Caco-2 (cell line): ENCODE data around the gene CPN2. TPM values are rescaled to one million over a fixed set of nuclear protein-coding genes. Genes with fewer than 3 reads are reported as not detected.

ENCODE experiments used
- BruUV-seq: library from RNA; stranded (reverse); fragments of 400-500 nt; replicated peaks from 2 replicates; lab custom pipeline; 2021; lab: Mats Ljungman, UMichigan
- CTCF ChIA-PET: fragments of 300-600 bp; sonication (Branson Sonifier 250); formaldehyde crosslinking; loops from one replicate; lab custom pipeline; 2022; ENCODE audit warnings: antibody characterized with exemption; lab: Charles Lee
- POLR2A ChIA-PET: fragments of 300-600 bp; sonication (Branson Sonifier 250); formaldehyde crosslinking; loops from one replicate; lab custom pipeline; 2022; ENCODE audit warnings: antibody characterized with exemption; lab: Charles Lee
- DNase-seq, 2 experiments: peaks; one replicate each; pipeline versions ENCODE4 v3.0.0 to v3.0.0-alpha.2; 2020 to 2022
- H3K27me3 ChIP-seq: replicated peaks from 2 replicates; pipeline ENCODE4 v1.6.0; 2011; ENCODE audit warnings: low read length; ENCODE audit not compliant: control insufficient read depth, insufficient read depth
- H3K36me3 ChIP-seq: 2 replicates; pipeline ENCODE4 v1.5.1; 2011; ENCODE audit warnings: low read length; ENCODE audit not compliant: control insufficient read depth, insufficient read depth
- H3K4me1 ChIP-seq: fragments of 250-450 bp; sonication (Bioruptor Pico); 2 replicates; pipeline ENCODE4 v1.5.1; 2020; ENCODE audit warnings: mild to moderate bottlenecking
- H3K4me3 ChIP-seq: 2 replicates; pipeline ENCODE4 v1.5.1; 2011; ENCODE audit warnings: low read depth, mild to moderate bottlenecking, control low read depth, low read length
- H3K9me3 ChIP-seq: fragments of 250-450 bp; sonication (Bioruptor Pico); 2 replicates; pipeline ENCODE4 v1.5.1; 2020; ENCODE audit warnings: mild to moderate bottlenecking, moderate library complexity
- H3K27ac Mint-ChIP-seq: one replicate; pipeline ENCODE4 v1.8.0; 2022; ENCODE audit warnings: mixed read lengths; ENCODE audit not compliant: unreplicated experiment
- H3K27me3 Mint-ChIP-seq: one replicate; pipeline ENCODE4 v1.8.0; 2022; ENCODE audit warnings: mixed read lengths; ENCODE audit not compliant: insufficient read depth, unreplicated experiment
- H3K36me3 Mint-ChIP-seq: one replicate; pipeline ENCODE4 v1.8.0; 2022; ENCODE audit warnings: mild to moderate bottlenecking, mixed read lengths; ENCODE audit not compliant: insufficient read depth, unreplicated experiment
- H3K4me1 Mint-ChIP-seq: one replicate; pipeline ENCODE4 v1.8.0; 2022; ENCODE audit warnings: low read depth, mixed read lengths; ENCODE audit not compliant: unreplicated experiment
- H3K4me3 Mint-ChIP-seq: one replicate; pipeline ENCODE4 v1.8.0; 2022; ENCODE audit warnings: mild to moderate bottlenecking, moderate library complexity, mixed read lengths; ENCODE audit not compliant: unreplicated experiment
- H3K9me3 Mint-ChIP-seq: one replicate; pipeline ENCODE4 v1.8.0; 2022; ENCODE audit warnings: mixed read lengths; ENCODE audit not compliant: unreplicated experiment
- CTCF ChIP-seq, 2 experiments: fragments of 200-600 bp in 1 of 2; IDR thresholded peaks; 1 replicate in 1 of 2; 2 replicates in 1 of 2; pipeline versions ENCODE4 v1.5.1 to v1.8.0; 2011 to 2022; ENCODE audit warnings: antibody characterized with exemption in 1 of 2, control low read depth in 1 of 2, inconsistent platforms in 1 of 2, low read depth in 1 of 2, low read length in 1 of 2, mild to moderate bottlenecking in 1 of 2, moderate library complexity in 1 of 2; ENCODE audit not compliant: insufficient read depth in 1 of 2, severe bottlenecking in 1 of 2, unreplicated experiment in 1 of 2
- intact Hi-C: fragments of 100-400 bp; cut with micrococcal nuclease; formaldehyde crosslinking; loops from one replicate; pipeline ENCODE4 v1.10.0; 2022; ENCODE audit not compliant: unreplicated experiment
- total RNA-seq: library from RNA; stranded (reverse); gene quantifications from 2 replicates; pipeline ENCODE4 v1.2.3, GENCODE V29; 2022

CPN2 gene
- total RNA-seq, 1 experiment from 2014 or later, result not detected

DNA sequence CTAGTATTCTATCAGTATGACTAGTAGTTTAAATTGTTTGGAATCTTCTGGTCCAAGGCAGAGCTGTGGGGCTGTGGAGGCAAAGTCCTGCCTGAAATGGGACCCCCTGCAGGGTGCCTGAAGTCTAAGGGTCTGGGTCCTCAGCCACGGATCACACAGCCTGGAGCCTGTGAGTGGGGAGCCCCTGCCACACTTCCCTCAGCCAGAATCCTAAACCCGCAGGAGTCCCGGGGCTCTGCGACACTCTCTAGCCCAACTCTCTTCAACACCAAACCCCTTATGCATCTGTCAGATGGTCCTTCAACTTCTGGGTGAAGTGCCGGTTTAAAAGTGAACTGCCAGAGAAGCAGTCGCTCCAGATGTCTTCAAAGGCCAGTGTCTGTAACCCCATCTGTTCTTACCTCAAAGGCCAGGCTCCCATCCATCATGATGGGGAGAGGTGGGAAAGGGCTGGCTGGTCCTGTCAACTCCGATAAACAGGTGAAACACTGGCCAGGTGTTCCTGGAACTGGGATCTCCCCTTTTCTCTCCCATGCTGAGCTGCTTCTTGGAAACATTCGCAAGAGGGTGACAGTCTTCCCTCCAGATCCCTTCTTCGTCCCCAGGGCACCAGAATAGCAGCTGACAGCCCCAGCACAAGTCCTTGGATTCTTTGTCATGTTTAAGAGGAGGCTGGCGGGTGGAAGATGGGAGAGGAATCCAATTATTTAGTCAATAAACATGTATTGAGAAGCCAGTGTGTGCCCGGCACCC lies 45.6 kb downstream of the CPN2 start:
- Mint-ChIP-seq H3K9me3 (no peaks in the 10 kb centered on the region), H3K27me3 (no peaks in the 10 kb centered on the region), H3K4me1 (peaks cover 2% of the 10 kb centered on the region), H3K27ac (no peak overlapping the region), H3K36me3 (no peaks in the 10 kb centered on the region), H3K4me3 (no peak overlapping the region)
- intact Hi-C loops, result no loop called here
- Histone ChIP-seq H3K4me3 (no peak overlapping the region), H3K4me1 (peaks cover 8% of the 10 kb centered on the region), H3K27me3 (no peaks in the 10 kb centered on the region), H3K9me3 (no peaks in the 10 kb centered on the region), H3K36me3 (no peaks in the 10 kb centered on the region)
- TF ChIP-seq CTCF (IDR thresholded peaks at IDR 0.05; ENCODE audit: insufficient read depth in 1 of 2, low read depth in 1 of 2, low read length in 1 of 2, severe bottlenecking in 1 of 2, unreplicated experiment in 1 of 2), result no peak
- CTCF ChIA-PET, result interaction anchor here (0.9 kb wide), 1 partner anchor 10 kb away, joined by 3 read pairs; no protein-coding TSS in a partner anchor
- no TSS peak for BruUV-seq
- POLR2A ChIA-PET, result no interaction called here
- DNase-seq, result no peak

DNA sequence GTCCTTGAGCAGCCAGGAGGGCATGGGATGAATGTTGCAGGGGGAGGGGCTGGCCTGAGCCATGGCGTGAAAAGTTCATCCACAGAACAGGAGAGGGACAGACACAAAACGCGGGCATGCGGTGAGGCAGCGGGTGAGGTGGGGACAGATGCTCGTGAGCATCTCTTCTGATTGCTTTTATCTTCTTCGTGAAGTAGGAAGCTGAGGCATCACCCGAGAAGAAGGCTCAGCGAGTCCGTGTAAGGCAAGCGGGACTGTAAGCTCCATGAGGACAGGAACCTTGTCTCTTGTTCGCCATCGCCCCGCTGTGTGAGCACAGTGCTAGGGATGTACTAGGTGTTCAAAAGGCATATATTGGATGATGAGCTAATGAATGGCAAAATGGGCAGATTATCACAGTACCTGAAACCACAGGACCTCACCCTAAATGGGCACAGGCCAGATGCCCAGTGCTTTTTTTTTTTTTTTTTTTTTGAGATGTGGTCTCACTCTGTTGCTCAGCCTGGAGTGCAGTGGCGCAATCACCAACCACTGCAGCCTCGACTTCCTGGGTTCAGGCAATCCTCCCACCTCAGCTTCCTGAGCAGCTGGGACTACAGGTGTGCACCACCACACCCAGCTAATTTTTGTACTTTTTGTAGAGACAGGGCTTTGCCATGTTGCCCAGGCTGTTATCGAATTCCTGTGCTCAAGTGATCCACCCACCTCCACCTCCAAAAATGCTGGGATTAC lies 46.8 kb downstream of the CPN2 start:
- Histone ChIP-seq H3K27me3 (no peaks in the 10 kb centered on the region), H3K4me3 (no peak overlapping the region), H3K36me3 (no peaks in the 10 kb centered on the region), H3K9me3 (no peaks in the 10 kb centered on the region), H3K4me1 (peaks cover 14% of the 10 kb centered on the region)
- TF ChIP-seq CTCF (IDR thresholded peaks at IDR 0.05; ENCODE audit: insufficient read depth in 1 of 2, low read depth in 1 of 2, low read length in 1 of 2, severe bottlenecking in 1 of 2, unreplicated experiment in 1 of 2), result no peak
- BruUV-seq, result no TSS peak
- no peaks in the 10 kb centered on the region for H3K9me3 Mint-ChIP-seq
- intact Hi-C loops, result no loop called here
- H3K4me3 Mint-ChIP-seq, result no peak overlapping the region
- ChIA-PET CTCF (interaction anchor here (0.7 kb wide), 1 partner anchor 427 kb away, joined by 4 read pairs; no protein-coding TSS in a partner anchor), POLR2A (no interaction called here)
- no peaks in the 10 kb centered on the region for H3K36me3 Mint-ChIP-seq
- H3K4me1 Mint-ChIP-seq, result peaks cover 6% of the 10 kb centered on the region
- H3K27me3 Mint-ChIP-seq, result no peaks in the 10 kb centered on the region
- no peak overlapping the region for H3K27ac Mint-ChIP-seq
- no peak for DNase-seq

GRCh38 chr3:194303749-194304148 lies 47.4 kb downstream of the CPN2 start:
- H3K4me3 ChIP-seq, result no peak overlapping the region
- Mint-ChIP-seq H3K4me3 (no peak overlapping the region), H3K36me3 (no peaks in the 10 kb centered on the region), H3K27ac (no peak overlapping the region), H3K27me3 (no peaks in the 10 kb centered on the region), H3K9me3 (no peaks in the 10 kb centered on the region), H3K4me1 (peaks cover 6% of the 10 kb centered on the region)
- intact Hi-C loops, result no loop called here
- CTCF ChIA-PET, result interaction anchor here (0.7 kb wide), 1 partner anchor 426 kb away, joined by 4 read pairs; no protein-coding TSS in a partner anchor
- no peaks in the 10 kb centered on the region for H3K36me3 ChIP-seq
- H3K4me1 ChIP-seq, result peaks cover 14% of the 10 kb centered on the region
- no peaks in the 10 kb centered on the region for H3K9me3 ChIP-seq
- no TSS peak for BruUV-seq
- POLR2A ChIA-PET, result no interaction called here
- DNase-seq, result no peak
- TF ChIP-seq CTCF (IDR thresholded peaks at IDR 0.05; ENCODE audit: insufficient read depth in 1 of 2, low read depth in 1 of 2, low read length in 1 of 2, severe bottlenecking in 1 of 2, unreplicated experiment in 1 of 2), result no peak
- no peaks in the 10 kb centered on the region for H3K27me3 ChIP-seq
